GM12878 (cell line): ENCODE measurements around the gene CXCL17. TPM values are rescaled to one million over a fixed set of nuclear protein-coding genes. Genes with fewer than 3 reads are reported as not detected.

Source experiments
- CBFB ChIP-seq: IDR thresholded peaks from 2 replicates; pipeline ENCODE4 v1.6.1; 2016; ENCODE audit warnings: antibody characterized with exemption, low read depth
- CHD2 ChIP-seq: IDR thresholded peaks from 2 replicates; pipeline ENCODE4 v1.6.1; 2011; ENCODE audit warnings: low read depth, low read length, improper control_type of control experiment, borderline replicate concordance
- CREM ChIP-seq: IDR thresholded peaks from 2 replicates; pipeline ENCODE4 v1.6.1; 2014; ENCODE audit warnings: antibody characterized with exemption, low read depth
- EGR1 ChIP-seq, 2 experiments: IDR thresholded peaks; 1 replicate in 1 of 2; 2 replicates in 1 of 2; pipeline ENCODE4 v1.6.1; 2011 to 2012; ENCODE audit warnings: low read depth in 2 of 2, low read length in 2 of 2, borderline replicate concordance in 1 of 2, mild to moderate bottlenecking in 1 of 2, moderate library complexity in 1 of 2
- GABPA ChIP-seq: IDR thresholded peaks from 2 replicates; pipeline ENCODE4 v1.6.1; 2014; ENCODE audit warnings: antibody characterized with exemption, low read depth, mild to moderate bottlenecking, inconsistent platforms
- GATAD2B ChIP-seq: fragments of 450-650 bp; conservative IDR thresholded peaks from 2 replicates; pipeline ENCODE4 v1.6.1; 2017; ENCODE audit warnings: low read depth, mild to moderate bottlenecking, moderate library complexity
- HCFC1 ChIP-seq: fragments of 150-350 bp; IDR thresholded peaks from 2 replicates; pipeline ENCODE4 v1.6.1; 2014; ENCODE audit warnings: low read length
- KLF5 ChIP-seq: fragments of 450-650 bp; IDR thresholded peaks from 2 replicates; pipeline ENCODE4 v1.6.1; 2014; ENCODE audit warnings: mild to moderate bottlenecking; ENCODE audit not compliant: partially characterized antibody
- MEF2A ChIP-seq: IDR thresholded peaks from 2 replicates; pipeline ENCODE4 v1.6.1; 2011; ENCODE audit warnings: low read depth, mild to moderate bottlenecking, low read length, moderate library complexity; ENCODE audit not compliant: insufficient read depth
- NFIC ChIP-seq: IDR thresholded peaks from 2 replicates; pipeline ENCODE4 v1.6.1; 2012; ENCODE audit warnings: low read depth, mild to moderate bottlenecking, inconsistent platforms, low read length, moderate library complexity
- NFYB ChIP-seq: IDR thresholded peaks from 2 replicates; pipeline ENCODE4 v1.6.1; 2011; ENCODE audit warnings: low read depth, mild to moderate bottlenecking, low read length, improper control_type of control experiment, moderate library complexity; ENCODE audit not compliant: insufficient read depth
- NR2F1 ChIP-seq: fragments of 450-650 bp; conservative IDR thresholded peaks from 2 replicates; pipeline ENCODE4 v1.6.1; 2017; ENCODE audit warnings: mild to moderate bottlenecking
- POLR2AphosphoS2 ChIP-seq: IDR thresholded peaks from 2 replicates; pipeline ENCODE4 v1.6.1; 2011; ENCODE audit warnings: low read depth, mild to moderate bottlenecking, low read length, improper control_type of control experiment, moderate library complexity
- RAD21 ChIP-seq: IDR thresholded peaks from 2 replicates; pipeline ENCODE4 v1.6.1; 2011; ENCODE audit warnings: mild to moderate bottlenecking, low read depth, low read length, moderate library complexity; ENCODE audit not compliant: insufficient read depth
- RAD51 ChIP-seq: fragments of 450-650 bp; IDR thresholded peaks from 2 replicates; pipeline ENCODE4 v1.6.1; 2016; ENCODE audit warnings: moderate library complexity, mild to moderate bottlenecking, inconsistent platforms
- SP1 ChIP-seq: IDR thresholded peaks from one replicate; pipeline ENCODE4 v1.6.1; 2011; ENCODE audit warnings: low read depth, low read length
- SPI1 ChIP-seq: IDR thresholded peaks from 2 replicates; pipeline ENCODE4 v1.6.1; 2011; ENCODE audit warnings: low read depth, mild to moderate bottlenecking, low read length, moderate library complexity, borderline replicate concordance; ENCODE audit not compliant: insufficient read depth
- SUPT20H ChIP-seq: IDR thresholded peaks from 2 replicates; pipeline ENCODE4 v1.6.1; 2011; ENCODE audit warnings: low read depth, mild to moderate bottlenecking, low read length, moderate library complexity, borderline replicate concordance; ENCODE audit not compliant: control insufficient read depth
- WRNIP1 ChIP-seq: IDR thresholded peaks from 2 replicates; pipeline ENCODE4 v1.6.1; 2011; ENCODE audit warnings: low read depth, low read length, improper control_type of control experiment, borderline replicate concordance
- YY1 ChIP-seq: IDR thresholded peaks from 2 replicates; pipeline ENCODE4 v1.6.1; 2011; ENCODE audit warnings: low read depth, mild to moderate bottlenecking, low read length
- ZNF207 ChIP-seq: fragments of 450-650 bp; IDR thresholded peaks from 2 replicates; pipeline ENCODE4 v1.6.1; 2014; ENCODE audit warnings: antibody characterized with exemption, mild to moderate bottlenecking, borderline replicate concordance
- ZNF217 ChIP-seq: fragments of 450-650 bp; IDR thresholded peaks from 2 replicates; pipeline ENCODE4 v1.6.1; 2017; ENCODE audit warnings: antibody characterized with exemption, mild to moderate bottlenecking
- polyA plus RNA-seq, 11 experiments: library from polyadenylated mRNA; depleted of rRNA in 4 of 11; unstranded in 6 of 11; stranded (reverse) in 5 of 11; fragments of >200 nt; fragmentation: Nextera tagmentation in 4 of 11; fragmentation: Illumina TruSeq in 1 of 11; extraction: Ambion mirVana in 4 of 11; extraction: Trizol in 1 of 11; gene quantifications; 1 replicate in 1 of 11; 2 replicates in 10 of 11; pipeline versions ENCODE4 v1.2.1 to v1.2.3, GENCODE V29; 2011 to 2016; ENCODE audit warnings: inconsistent platforms in 2 of 11, missing spikeins in 2 of 11, low read depth in 1 of 11
- total RNA-seq, 4 experiments: library from RNA; depleted of rRNA in 3 of 4; stranded (reverse); fragments of >200 nt in 3 of 4; fragmentation: Illumina TruSeq in 1 of 4; extraction: Trizol in 1 of 4; gene quantifications; 2 replicates each; pipeline versions ENCODE4 v1.2.1 to v1.2.3, GENCODE V29; 2013 to 2021
- TF ChIP-seq, protein P1 (sequence below): fragments of 450-650 bp; IDR thresholded peaks from 2 replicates; pipeline ENCODE4 v1.6.1; 2017; ENCODE audit warnings: borderline replicate concordance
- TF ChIP-seq, protein P2 (sequence below): IDR thresholded peaks from 2 replicates; pipeline ENCODE4 v1.6.1; 2011; ENCODE audit warnings: mild to moderate bottlenecking, low read depth, low read length, moderate library complexity; ENCODE audit not compliant: insufficient replicate concordance
- TF ChIP-seq, protein P3 (sequence below): fragments of 450-650 bp; formaldehyde crosslinking; IDR thresholded peaks from 2 replicates; pipeline ENCODE4 v1.5.0; 2022; ENCODE audit warnings: mild to moderate bottlenecking, missing genetic modification characterization

The CXCL17 gene
- total and polyA plus RNA-seq, 10 of the 15 experiments (the other 5 are each of a cell fraction or from before 2014, with no cell fraction given) = 0.13 to 0.24 (median 0.15) TPM; not detected in 7

DNA sequence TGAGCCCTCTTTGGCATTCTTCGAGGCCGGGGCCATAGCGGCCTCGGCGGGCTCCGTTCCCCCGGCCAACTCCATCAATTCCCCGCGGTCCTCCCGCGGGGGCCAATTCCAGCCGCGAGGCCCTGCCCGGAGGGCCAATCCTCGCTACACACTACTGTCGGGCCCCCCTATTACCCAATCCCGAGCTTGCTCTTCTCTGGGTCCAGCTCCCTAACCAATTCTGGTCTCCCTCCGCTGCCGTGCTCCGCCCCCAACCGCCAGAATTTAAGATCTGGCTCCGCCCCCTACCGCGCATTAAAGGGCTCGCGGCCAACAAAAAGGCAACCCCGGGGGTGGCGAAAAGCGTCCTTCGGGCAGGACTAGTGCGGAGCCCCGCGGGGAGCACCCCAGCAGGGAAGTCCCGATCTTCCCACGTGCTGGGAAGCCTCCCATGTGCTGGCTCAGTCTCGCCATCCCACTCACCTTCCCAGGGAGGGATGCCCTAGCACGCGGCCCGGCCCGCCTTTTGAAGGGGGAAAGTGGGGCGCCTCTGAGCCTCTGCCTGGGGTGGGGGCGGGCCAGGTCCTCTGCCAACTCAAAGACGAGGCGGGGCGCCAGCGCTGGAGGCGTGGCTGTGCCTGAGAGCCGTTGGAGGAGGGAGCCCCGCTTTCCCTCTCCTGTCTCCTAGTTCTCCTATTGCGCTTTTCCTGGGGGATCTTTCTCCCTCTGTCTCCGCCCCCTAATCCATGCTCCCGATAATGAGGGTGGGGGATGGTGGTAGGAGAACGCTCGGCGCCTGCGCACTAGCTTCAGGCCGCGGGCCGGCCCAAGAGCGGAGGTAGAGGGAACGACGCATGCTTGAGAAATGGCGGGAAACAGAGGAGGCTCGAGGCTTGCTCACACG, 19.0 kb downstream of the CXCL17 start (continued):
- TF ChIP-seq NR2F1 (no peak), WRNIP1 (no peak), GABPA (0 out of 2 replicates have a peak, but pooled peaks have one; percentile 4), CBFB (peak; percentile 35; the same call in 1 of the 2 replicates), HCFC1 (no peak; the same call in 1 of the 2 replicates), GATAD2B (0 out of 2 replicates have a peak, but pooled peaks have one; percentile 33), CHD2 (peak; percentile 60), KLF5 (peak; percentile 11), RAD51 (no peak), YY1 (no peak), MEF2A (0 out of 2 replicates have a peak, but pooled peaks have one; percentile 11), RAD21 (no peak), ZNF217 (no peak), ZNF207 (no peak), EGR1 (IDR thresholded peaks at IDR 0.05; ENCODE audit: borderline replicate concordance in 1 of 2, low read depth in 2 of 2, low read length in 2 of 2) (peak in 1 of 2 experiments; percentile 55; a peak in 2 of 3 replicates), CREM (no peak), NFYB (peak; percentile 77; the same call in 1 of the 2 replicates), SP1 (peak; percentile 87), SPI1 (no peak), SUPT20H (no peak), POLR2AphosphoS2 (no peak), NFIC (no peak)
- TF ChIP-seq, protein P1, sequence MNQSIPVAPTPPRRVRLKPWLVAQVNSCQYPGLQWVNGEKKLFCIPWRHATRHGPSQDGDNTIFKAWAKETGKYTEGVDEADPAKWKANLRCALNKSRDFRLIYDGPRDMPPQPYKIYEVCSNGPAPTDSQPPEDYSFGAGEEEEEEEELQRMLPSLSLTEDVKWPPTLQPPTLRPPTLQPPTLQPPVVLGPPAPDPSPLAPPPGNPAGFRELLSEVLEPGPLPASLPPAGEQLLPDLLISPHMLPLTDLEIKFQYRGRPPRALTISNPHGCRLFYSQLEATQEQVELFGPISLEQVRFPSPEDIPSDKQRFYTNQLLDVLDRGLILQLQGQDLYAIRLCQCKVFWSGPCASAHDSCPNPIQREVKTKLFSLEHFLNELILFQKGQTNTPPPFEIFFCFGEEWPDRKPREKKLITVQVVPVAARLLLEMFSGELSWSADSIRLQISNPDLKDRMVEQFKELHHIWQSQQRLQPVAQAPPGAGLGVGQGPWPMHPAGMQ = no peak
- TF ChIP-seq, protein P2, sequence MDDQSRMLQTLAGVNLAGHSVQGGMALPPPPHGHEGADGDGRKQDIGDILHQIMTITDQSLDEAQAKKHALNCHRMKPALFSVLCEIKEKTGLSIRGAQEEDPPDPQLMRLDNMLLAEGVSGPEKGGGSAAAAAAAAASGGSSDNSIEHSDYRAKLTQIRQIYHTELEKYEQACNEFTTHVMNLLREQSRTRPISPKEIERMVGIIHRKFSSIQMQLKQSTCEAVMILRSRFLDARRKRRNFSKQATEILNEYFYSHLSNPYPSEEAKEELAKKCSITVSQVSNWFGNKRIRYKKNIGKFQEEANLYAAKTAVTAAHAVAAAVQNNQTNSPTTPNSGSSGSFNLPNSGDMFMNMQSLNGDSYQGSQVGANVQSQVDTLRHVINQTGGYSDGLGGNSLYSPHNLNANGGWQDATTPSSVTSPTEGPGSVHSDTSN = no peak
- TF ChIP-seq, protein P3, sequence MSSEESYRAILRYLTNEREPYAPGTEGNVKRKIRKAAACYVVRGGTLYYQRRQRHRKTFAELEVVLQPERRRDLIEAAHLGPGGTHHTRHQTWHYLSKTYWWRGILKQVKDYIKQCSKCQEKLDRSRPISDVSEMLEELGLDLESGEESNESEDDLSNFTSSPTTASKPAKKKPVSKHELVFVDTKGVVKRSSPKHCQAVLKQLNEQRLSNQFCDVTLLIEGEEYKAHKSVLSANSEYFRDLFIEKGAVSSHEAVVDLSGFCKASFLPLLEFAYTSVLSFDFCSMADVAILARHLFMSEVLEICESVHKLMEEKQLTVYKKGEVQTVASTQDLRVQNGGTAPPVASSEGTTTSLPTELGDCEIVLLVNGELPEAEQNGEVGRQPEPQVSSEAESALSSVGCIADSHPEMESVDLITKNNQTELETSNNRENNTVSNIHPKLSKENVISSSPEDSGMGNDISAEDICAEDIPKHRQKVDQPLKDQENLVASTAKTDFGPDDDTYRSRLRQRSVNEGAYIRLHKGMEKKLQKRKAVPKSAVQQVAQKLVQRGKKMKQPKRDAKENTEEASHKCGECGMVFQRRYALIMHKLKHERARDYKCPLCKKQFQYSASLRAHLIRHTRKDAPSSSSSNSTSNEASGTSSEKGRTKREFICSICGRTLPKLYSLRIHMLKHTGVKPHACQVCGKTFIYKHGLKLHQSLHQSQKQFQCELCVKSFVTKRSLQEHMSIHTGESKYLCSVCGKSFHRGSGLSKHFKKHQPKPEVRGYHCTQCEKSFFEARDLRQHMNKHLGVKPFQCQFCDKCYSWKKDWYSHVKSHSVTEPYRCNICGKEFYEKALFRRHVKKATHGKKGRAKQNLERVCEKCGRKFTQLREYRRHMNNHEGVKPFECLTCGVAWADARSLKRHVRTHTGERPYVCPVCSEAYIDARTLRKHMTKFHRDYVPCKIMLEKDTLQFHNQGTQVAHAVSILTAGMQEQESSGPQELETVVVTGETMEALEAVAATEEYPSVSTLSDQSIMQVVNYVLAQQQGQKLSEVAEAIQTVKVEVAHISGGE = 0 out of 2 replicates have a peak, but pooled peaks have one; percentile 14
